Activated CD4-positive, alpha-beta T cell treated with anti-CD3 and anti-CD28 coated beads, Interleukin-2, amount 50 U/mL, for 48 hours (primary cell): Measurements from ENCODE around the gene OR52E6.

ENCODE experiments used
- DNase-seq, 2 experiments: peaks; one replicate each; pipeline ENCODE4 v3.0.0-alpha.2; 2020

OR52E6 gene

GRCh38 chr11:5791165-5791564 is 50.5 kb downstream of the OR52E6 start, which contains the start of gene OR52N1:
OR52N1 (minus strand) TSS chr11:5791265; CDS start chr11:5788816, 2,449 bp downstream.
- DNase-seq = no peak
